Heart left ventricle (tissue), 16 donors: Measurements from ENCODE around the gene DCAF16. TPM values are rescaled to one million over a fixed set of nuclear protein-coding genes. Genes with fewer than 3 reads are reported as not detected.

ENCODE experiments used
- ATAC-seq, 4 donors: fragments of 200-7000 bp; cut with Tn5 transposase; one replicate each; pipeline ENCODE4 v1.9.1; 2020 to 2022; ENCODE audit warnings: moderate library complexity in 4 of 4, mild to moderate bottlenecking in 3 of 4, moderate number of reproducible peaks in 1 of 4
- DNase-seq, 5 donors: peaks; one replicate each; pipeline ENCODE4 v3.0.0-alpha.2; 2020
- H3K27ac ChIP-seq, 12 donors: fragments of 200-600 bp; sonication (generic) in 4 of 12; one replicate each; pipeline versions ENCODE4 v1.5.0 to v1.8.0; 2016 to 2022; ENCODE audit warnings: mild to moderate bottlenecking in 2 of 12
- H3K27me3 ChIP-seq, 9 donors: fragments of 200-600 bp; sonication (generic) in 2 of 9; one replicate each; pipeline versions ENCODE4 v1.5.1 to v1.8.0; 2016 to 2022; ENCODE audit warnings: mild to moderate bottlenecking in 3 of 9
- H3K36me3 ChIP-seq, 9 donors: fragments of 200-600 bp; sonication (generic) in 2 of 9; one replicate each; pipeline versions ENCODE4 v1.5.0 to v1.8.0; 2018 to 2022; ENCODE audit warnings: mild to moderate bottlenecking in 2 of 9
- H3K4me1 ChIP-seq, 12 donors: fragments of 200-600 bp; sonication (generic) in 4 of 12; one replicate each; pipeline versions ENCODE4 v1.5.0 to v1.8.0; 2016 to 2022; ENCODE audit warnings: mild to moderate bottlenecking in 3 of 12
- H3K4me3 ChIP-seq, 12 donors: fragments of 200-600 bp; sonication (generic) in 4 of 12; one replicate each; pipeline versions ENCODE4 v1.5.0 to v1.8.0; 2017 to 2022; ENCODE audit warnings: mild to moderate bottlenecking in 9 of 12, moderate library complexity in 4 of 12
- H3K9me3 ChIP-seq, 12 donors: fragments of 200-600 bp; sonication (generic) in 4 of 12; one replicate each; pipeline versions ENCODE4 v1.5.0 to v1.8.0; 2016 to 2022; ENCODE audit warnings: mild to moderate bottlenecking in 1 of 12
- CTCF ChIP-seq, 12 donors: fragments of 200-600 bp; sonication (generic) in 4 of 12; IDR thresholded peaks; one replicate each; pipeline versions ENCODE4 v1.5.0 to v1.8.0; 2018 to 2022; ENCODE audit warnings: antibody characterized with exemption in 12 of 12, mild to moderate bottlenecking in 5 of 12
- POLR2A ChIP-seq, 2 donors: fragments of 450-650 bp; IDR thresholded peaks; one replicate each; pipeline ENCODE4 v1.6.1; 2017; ENCODE audit warnings: antibody characterized with exemption in 2 of 2, mild to moderate bottlenecking in 2 of 2, moderate library complexity in 2 of 2
- WGBS, 4 donors: extraction: QIAGEN DNeasy Blood & Tissue Kit in 2 of 4; methylation state at CpG; one replicate each; pipeline versions ENCODE4 v1.1.5 to v1.1.7; 2013 to 2018; 5-methylcytosine and 5-hydroxymethylcytosine counted together
- intact Hi-C, 10 donors: fragments of 100-400 bp; cut with DNase I; formaldehyde crosslinking; loops; one replicate each; pipeline versions ENCODE4 v1.11.1 to v1.14.2; 2022
- polyA plus RNA-seq, 2 donors: library from polyadenylated mRNA; stranded (reverse); fragments of 200-250 nt; gene quantifications; one replicate each; pipeline ENCODE4 v1.2.3, GENCODE V29; 2013
- total RNA-seq, 9 donors: library from RNA; depleted of rRNA in 2 of 9; stranded (reverse); fragments of >200 nt in 2 of 9; fragmentation: NEBNext Ultra II Directional in 3 of 9; extraction: Animal tissue kit (Norgen Biotek cat#: 25700) in 3 of 9; gene quantifications; one replicate each; pipeline versions ENCODE4 v1.1.0 to v1.2.4, GENCODE V29; 2016 to 2023
- donor health status: ischemic (EF 13 %, LVEDD 7.1; RV severe dilation, severe dysfunction).
- donor health status: healthy with polysubstance abuse.
- donor health status: DM: no; HTN: yes; CAD: no.
- donor health status: DM: no; HTN: no; CAD: no.
- donor health status: ischemic (EF 25% LVEDD 6.9; RV normal size, moderate dysfunction).
- donor health status: ischemic (EF 25% LVEDD 5.7; RV mildly dilated, moderate dysfunction).
- donor health status: healthy.
- donor health status: DM: yes; HTN: yes; CAD: no.
- donor health status: ischemic (EF 35%, LVEDD 5.7; RV mildly dilated, moderate dysfunction).
- donor health status: nonischemic (EF 11% LVEDD 7.7; RV severe dilation, severe dysfunction).
- donor health status: DM: yes; HTN: yes; CAD: no.
- donor health status: PGD.
- donor health status: ischemic (EF 29% LVEDD 5.4; RV normal size, mild dysfunction).
- donor health status: nonischemic (EF 23%, LVEDD 6.1; RV moderate dilation, normal function).

The DCAF16 gene
- total and polyA plus RNA-seq, 11 donors = 6.0 to 23.5 (median 18.8) TPM

GRCh38 chr4:17770845-17771244 lies 39.7 kb downstream of the DCAF16 start:
- ATAC-seq = no peak
- no peaks in the 10 kb centered on the region for H3K4me1 ChIP-seq
- H3K27me3 ChIP-seq = no peaks in the 10 kb centered on the region
- no peak overlapping the region for H3K4me3 ChIP-seq
- WGBS, 4 donors = 62 to 72% (median 68%) methylated on average over 4 of the region's 4 CpGs
- no peak for DNase-seq
- H3K27ac ChIP-seq = no peak overlapping the region
- no peaks in the 10 kb centered on the region for H3K36me3 ChIP-seq
- intact Hi-C loops = no loop called here
- peaks cover 0 to 7% (median 0%) of the 10 kb centered on the region in 12 donors for H3K9me3 ChIP-seq
- TF ChIP-seq CTCF (IDR thresholded peaks at IDR 0.05) (no peak), POLR2A (IDR thresholded peaks at IDR 0.05) (no peak)

- Histone ChIP-seq H3K27ac (no peak overlapping the region), H3K36me3 (no peaks in the 10 kb centered on the region), H3K4me3 (no peak overlapping the region), H3K27me3 (no peaks in the 10 kb centered on the region), H3K4me1 (no peaks in the 10 kb centered on the region), H3K9me3 (peaks cover 0 to 7% (median 0%) of the 10 kb centered on the region in 12 donors)
- intact Hi-C loops = no loop called here
- ATAC-seq = no peak
- no peak for TF ChIP-seq CTCF (IDR thresholded peaks at IDR 0.05)
- TF ChIP-seq POLR2A (IDR thresholded peaks at IDR 0.05) = no peak
- WGBS, 4 donors = 56 to 72% (median 68%) methylated on average over 8 of the region's 8 CpGs
- no peak for DNase-seq
Measured at GRCh38 chr4:17769406-17770174, 41.0 kb downstream of the DCAF16 start.

- no peak overlapping the region for H3K27ac ChIP-seq
- peaks cover 0 to 7% (median 0%) of the 10 kb centered on the region in 12 donors for H3K9me3 ChIP-seq
- no peak overlapping the region for H3K4me3 ChIP-seq
- no peak for ATAC-seq
- H3K4me1 ChIP-seq = no peaks in the 10 kb centered on the region
- no peaks in the 10 kb centered on the region for H3K27me3 ChIP-seq
- TF ChIP-seq POLR2A (IDR thresholded peaks at IDR 0.05) (no peak), CTCF (IDR thresholded peaks at IDR 0.05) (no peak)
- WGBS, 4 donors = 90 to 96% (median 93%) methylated on average over 21 to 33 of the region's 33 CpGs
- intact Hi-C loops = no loop called here
- no peaks in the 10 kb centered on the region for H3K36me3 ChIP-seq
- DNase-seq = no peak
Measured at GRCh38 chr4:17766826-17767458, 43.6 kb downstream of the DCAF16 start.

GRCh38 chr4:17765514-17766286 lies 44.9 kb downstream of the DCAF16 start:
- ATAC-seq (no peak), DNase-seq (no peak)
- Histone ChIP-seq H3K36me3 (no peaks in the 10 kb centered on the region), H3K27ac (no peak overlapping the region), H3K9me3 (peaks cover 0 to 7% (median 0%) of the 10 kb centered on the region in 12 donors), H3K27me3 (no peaks in the 10 kb centered on the region), H3K4me3 (no peak overlapping the region), H3K4me1 (no peaks in the 10 kb centered on the region)
- WGBS, 4 donors = 80 to 88% (median 86%) methylated on average over 11 of the region's 11 CpGs
- intact Hi-C loops = no loop called here
- TF ChIP-seq POLR2A (IDR thresholded peaks at IDR 0.05) = no peak
- no peak for TF ChIP-seq CTCF (IDR thresholded peaks at IDR 0.05)
